ACHN (cell line): ENCODE data around the gene SULT1C4.
A peak's percentile ranks its signal among the peaks of the same experiment; 100 is the strongest.
"Not testable (repeated sequence)": the region's sequence is repeated elsewhere in the genome, so short reads cannot be mapped to it uniquely, and the experiment has no call there.

ENCODE experiments used
- DNase-seq: peaks from one replicate; pipeline ENCODE4 v3.0.0-alpha.2; 2015
- in situ Hi-C: cut with HindIII; loops from 2 replicates; pipeline ENCODE4 v1.10.0; 2017; ENCODE audit warnings: low sequenced_read_pairs, low pct_ligation_motif_present, low pct_unique_long_range_greater_than_20kb

The SULT1C4 gene

GRCh38 chr2:108377815-108378630, at the start of gene SULT1C4:
TSS of gene SULT1C4 (plus strand) at chr2:108377954. CDS start at chr2:108378338, 384 bp downstream.
- in situ Hi-C loops: no loop called here

GRCh38 chr2:108329771-108330170, 48.0 kb upstream of the SULT1C4 start:
- in situ Hi-C loops: no loop called here
- DNase-seq: no peak

More at GRCh38 chr2:108377815-108378630, at the start of gene SULT1C4:
- DNase-seq: no peak

- DNase-seq: no peak
- in situ Hi-C loops: no loop called here
Measured at GRCh38 chr2:108330979-108331378, 46.8 kb upstream of the SULT1C4 start.

- DNase-seq: no peak
- in situ Hi-C loops: no loop called here
Measured at GRCh38 chr2:108345951-108346350, 31.8 kb upstream of the SULT1C4 start.

GRCh38 chr2:108346827-108347226, 30.9 kb upstream of the SULT1C4 start:
- no peak for DNase-seq
- in situ Hi-C loops: no loop called here

- in situ Hi-C loops: no loop called here
- DNase-seq: no peak
Measured at GRCh38 chr2:108347786-108348185, 30.0 kb upstream of the SULT1C4 start.

GRCh38 chr2:108348816-108349570, 28.8 kb upstream of the SULT1C4 start:
- no peak for DNase-seq
- in situ Hi-C loops: no loop called here

GRCh38 chr2:108349571-108349928, 28.2 kb upstream of the SULT1C4 start:
- no peak for DNase-seq
- in situ Hi-C loops: no loop called here

- DNase-seq: no peak
- in situ Hi-C loops: no loop called here
Measured at GRCh38 chr2:108351889-108352288, 25.9 kb upstream of the SULT1C4 start.

GRCh38 chr2:108354136-108354535, 23.6 kb upstream of the SULT1C4 start:
- in situ Hi-C loops: no loop called here
- no peak for DNase-seq

GRCh38 chr2:108355906-108356734, 21.6 kb upstream of the SULT1C4 start:
- in situ Hi-C loops: no loop called here
- DNase-seq: no peak

- DNase-seq, in situ Hi-C loops: not testable (repeated sequence)
Measured at GRCh38 chr2:108359336-108359735, 18.4 kb upstream of the SULT1C4 start.

GRCh38 chr2:108360776-108361468, 16.8 kb upstream of the SULT1C4 start:
- no peak for DNase-seq
- in situ Hi-C loops: no loop called here

GRCh38 chr2:108363024-108363907, 14.5 kb upstream of the SULT1C4 start:
- in situ Hi-C loops: no loop called here

GRCh38 chr2:108363908-108364225, 13.9 kb upstream of the SULT1C4 start:
- in situ Hi-C loops: no loop called here
- peak; percentile 27 for DNase-seq

More at GRCh38 chr2:108363024-108363907, 14.5 kb upstream of the SULT1C4 start:
- peak; percentile 9 for DNase-seq

GRCh38 chr2:108364676-108365297, 13.0 kb upstream of the SULT1C4 start:
- peak; percentile 35 for DNase-seq
- in situ Hi-C loops: no loop called here

GRCh38 chr2:108365656-108366055, 12.1 kb upstream of the SULT1C4 start:
- no peak for DNase-seq
- in situ Hi-C loops: no loop called here
